ENCODE measurements around the gene SCUBE3. TPM values are rescaled to one million over a fixed set of nuclear protein-coding genes. Genes with fewer than 3 reads are reported as not detected.

SCUBE3 gene
- total and polyA plus RNA-seq, 2 of the 13 experiments (the other 11 are each of a cell fraction or from before 2014, with no cell fraction given): not detected

DNA sequence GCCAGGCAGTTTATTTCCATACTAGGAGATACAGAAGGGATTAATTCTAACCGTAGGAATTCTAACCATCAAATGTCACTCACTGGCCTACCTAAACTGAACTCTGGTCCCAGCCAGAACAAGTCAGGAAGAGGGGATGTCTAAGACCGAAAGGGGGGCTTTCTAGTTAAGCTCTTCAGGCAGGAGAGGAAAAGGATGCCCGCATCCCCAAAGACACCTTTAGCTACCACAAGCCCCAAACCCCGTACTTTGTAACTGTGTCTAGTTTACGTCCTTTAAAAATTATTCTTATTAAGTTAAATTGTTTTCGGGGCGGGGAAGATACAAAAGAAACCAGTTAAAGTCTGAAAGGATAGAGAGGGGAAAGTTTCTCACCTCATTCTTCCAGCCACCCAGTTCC, 44.6 kb downstream of the SCUBE3 start (continued):
- TF ChIP-seq, protein P1, sequence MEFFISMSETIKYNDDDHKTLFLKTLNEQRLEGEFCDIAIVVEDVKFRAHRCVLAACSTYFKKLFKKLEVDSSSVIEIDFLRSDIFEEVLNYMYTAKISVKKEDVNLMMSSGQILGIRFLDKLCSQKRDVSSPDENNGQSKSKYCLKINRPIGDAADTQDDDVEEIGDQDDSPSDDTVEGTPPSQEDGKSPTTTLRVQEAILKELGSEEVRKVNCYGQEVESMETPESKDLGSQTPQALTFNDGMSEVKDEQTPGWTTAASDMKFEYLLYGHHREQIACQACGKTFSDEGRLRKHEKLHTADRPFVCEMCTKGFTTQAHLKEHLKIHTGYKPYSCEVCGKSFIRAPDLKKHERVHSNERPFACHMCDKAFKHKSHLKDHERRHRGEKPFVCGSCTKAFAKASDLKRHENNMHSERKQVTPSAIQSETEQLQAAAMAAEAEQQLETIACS (CRISPR knock-in tag; IDR thresholded peaks at IDR 0.05): no peak
- TF ChIP-seq EP300 (IDR thresholded peaks at IDR 0.05; ENCODE audit: low read depth in 2 of 2, low read length in 2 of 2) (no peak), EP300 (CRISPR knock-in tag; IDR thresholded peaks at IDR 0.05; ENCODE audit: borderline replicate concordance) (no peak), ZBTB38 (CRISPR knock-in tag; IDR thresholded peaks at IDR 0.05) (no peak)
- TF ChIP-seq, protein P2, sequence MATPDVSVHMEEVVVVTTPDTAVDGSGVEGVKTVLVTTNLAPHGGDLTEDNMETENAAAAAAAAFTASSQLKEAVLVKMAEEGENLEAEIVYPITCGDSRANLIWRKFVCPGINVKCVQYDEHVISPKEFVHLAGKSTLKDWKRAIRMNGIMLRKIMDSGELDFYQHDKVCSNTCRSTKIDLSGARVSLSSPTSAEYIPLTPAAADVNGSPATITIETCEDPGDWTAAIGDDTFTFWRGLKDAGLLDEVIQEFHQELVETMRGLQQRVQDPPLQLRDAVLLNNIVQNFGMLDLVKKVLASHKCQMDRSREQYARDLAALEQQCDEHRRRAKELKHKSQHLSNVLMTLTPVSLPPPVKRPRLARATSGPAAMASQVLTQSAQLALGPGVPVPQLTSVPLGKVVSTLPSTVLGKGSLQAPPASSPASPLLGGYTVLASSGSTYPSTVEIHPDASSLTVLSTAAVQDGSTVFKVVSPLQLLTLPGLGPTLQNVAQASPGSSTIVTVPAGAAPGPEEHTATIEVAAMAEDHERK (CRISPR knock-in tag; IDR thresholded peaks at IDR 0.05; ENCODE audit: low read depth): no peak
- TF ChIP-seq, protein P3, sequence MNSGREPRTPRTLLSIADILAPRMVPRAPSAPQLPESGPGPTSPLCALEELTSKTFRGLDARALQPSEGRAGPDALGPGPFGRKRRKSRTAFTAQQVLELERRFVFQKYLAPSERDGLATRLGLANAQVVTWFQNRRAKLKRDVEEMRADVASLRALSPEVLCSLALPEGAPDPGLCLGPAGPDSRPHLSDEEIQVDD (CRISPR knock-in tag; IDR thresholded peaks at IDR 0.05; ENCODE audit: borderline replicate concordance): no peak

DNA sequence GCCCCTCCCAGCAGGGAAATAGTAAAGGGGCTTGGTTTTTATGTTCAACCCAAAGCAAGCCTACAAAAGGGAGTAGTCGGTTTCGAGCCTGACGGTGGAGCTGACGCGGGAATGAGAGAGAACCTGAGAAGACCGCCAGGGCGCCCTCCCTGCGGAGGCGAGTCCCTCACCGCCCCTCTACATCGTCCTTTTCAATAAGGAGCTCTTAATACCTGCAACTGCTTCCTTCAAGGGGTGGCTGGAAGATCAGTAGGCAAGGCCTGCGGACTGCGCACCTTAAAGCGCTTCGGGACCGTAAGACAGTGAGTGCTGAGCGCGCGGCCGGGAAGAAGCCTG, 45.1 kb downstream of the SCUBE3 start:
- POLR2A ChIA-PET: interaction anchor here (0.5 to 1.7 kb wide), 25 partner anchors 8 to 1272 kb away, joined by 3 to 18 read pairs (median 4); partner anchors contain the start of genes ANKS1A, PPARD, TAF11 and TEAD3
- H3K36me3 ChIP-seq (replicated peaks in 1 of 2; ENCODE audit: control insufficient read depth in 1 of 2, insufficient read depth in 2 of 2, low read length in 2 of 2): no peaks in the 10 kb centered on the region
- intact Hi-C loops (cut with micrococcal nuclease; ENCODE audit: unreplicated experiment): no loop called here
- H3K79me2 ChIP-seq (ENCODE audit: insufficient read depth, low read length): peaks cover 9% of the 10 kb centered on the region
- H3K27ac ChIP-seq (ENCODE audit: extremely low read length, insufficient read depth, low read length): peak overlapping the region; percentile 93
- H3K9ac ChIP-seq (ENCODE audit: insufficient read depth, low read depth, low read length): peak overlapping the region; percentile 97
- H3K4me2 ChIP-seq (ENCODE audit: low read depth, low read length): peak overlapping the region; percentile 93
- FAIRE-seq (no peak), DNase-seq (ENCODE audit: low spot score) (peak; percentile 52), ATAC-seq (peak; percentile 72)
- no peaks in the 10 kb centered on the region for H3K9me3 ChIP-seq (ENCODE audit: low read length)
- no peaks in the 10 kb centered on the region for H4K20me1 ChIP-seq (ENCODE audit: insufficient read depth, low read length)
- BruUV-seq (replicated peaks): no TSS peak
- peak overlapping the region; percentile 69 to 97 (median 77) for H3K4me3 ChIP-seq (replicated peaks in 1 of 3; ENCODE audit: insufficient read depth in 1 of 3, low read depth in 2 of 3, low read length in 3 of 3)
- in situ Hi-C loops (cut with HindIII; ENCODE audit: extremely low pct_ligation_motif_present, low pct_unique_long_range_greater_than_20kb): no loop called here
- peaks cover 45% of the 10 kb centered on the region for H3K4me1 ChIP-seq (ENCODE audit: insufficient read depth, low read length)
- H3K27me3 ChIP-seq (ENCODE audit: control insufficient read depth in 1 of 2, insufficient read depth in 2 of 2, low read length in 2 of 2): no peaks in the 10 kb centered on the region; a peak in 1 of 5 replicates
- peak overlapping the region; percentile 32 for H2AFZ ChIP-seq (ENCODE audit: low read length)
- WGBS (ENCODE audit: low lambda C conversion rate): 0% methylated on average over 20 of the region's 20 CpGs
- CTCF ChIA-PET (ENCODE audit: low intra/inter-chr PET ratio, low total read pairs): no interaction called here
- TF ChIP-seq, protein P4, sequence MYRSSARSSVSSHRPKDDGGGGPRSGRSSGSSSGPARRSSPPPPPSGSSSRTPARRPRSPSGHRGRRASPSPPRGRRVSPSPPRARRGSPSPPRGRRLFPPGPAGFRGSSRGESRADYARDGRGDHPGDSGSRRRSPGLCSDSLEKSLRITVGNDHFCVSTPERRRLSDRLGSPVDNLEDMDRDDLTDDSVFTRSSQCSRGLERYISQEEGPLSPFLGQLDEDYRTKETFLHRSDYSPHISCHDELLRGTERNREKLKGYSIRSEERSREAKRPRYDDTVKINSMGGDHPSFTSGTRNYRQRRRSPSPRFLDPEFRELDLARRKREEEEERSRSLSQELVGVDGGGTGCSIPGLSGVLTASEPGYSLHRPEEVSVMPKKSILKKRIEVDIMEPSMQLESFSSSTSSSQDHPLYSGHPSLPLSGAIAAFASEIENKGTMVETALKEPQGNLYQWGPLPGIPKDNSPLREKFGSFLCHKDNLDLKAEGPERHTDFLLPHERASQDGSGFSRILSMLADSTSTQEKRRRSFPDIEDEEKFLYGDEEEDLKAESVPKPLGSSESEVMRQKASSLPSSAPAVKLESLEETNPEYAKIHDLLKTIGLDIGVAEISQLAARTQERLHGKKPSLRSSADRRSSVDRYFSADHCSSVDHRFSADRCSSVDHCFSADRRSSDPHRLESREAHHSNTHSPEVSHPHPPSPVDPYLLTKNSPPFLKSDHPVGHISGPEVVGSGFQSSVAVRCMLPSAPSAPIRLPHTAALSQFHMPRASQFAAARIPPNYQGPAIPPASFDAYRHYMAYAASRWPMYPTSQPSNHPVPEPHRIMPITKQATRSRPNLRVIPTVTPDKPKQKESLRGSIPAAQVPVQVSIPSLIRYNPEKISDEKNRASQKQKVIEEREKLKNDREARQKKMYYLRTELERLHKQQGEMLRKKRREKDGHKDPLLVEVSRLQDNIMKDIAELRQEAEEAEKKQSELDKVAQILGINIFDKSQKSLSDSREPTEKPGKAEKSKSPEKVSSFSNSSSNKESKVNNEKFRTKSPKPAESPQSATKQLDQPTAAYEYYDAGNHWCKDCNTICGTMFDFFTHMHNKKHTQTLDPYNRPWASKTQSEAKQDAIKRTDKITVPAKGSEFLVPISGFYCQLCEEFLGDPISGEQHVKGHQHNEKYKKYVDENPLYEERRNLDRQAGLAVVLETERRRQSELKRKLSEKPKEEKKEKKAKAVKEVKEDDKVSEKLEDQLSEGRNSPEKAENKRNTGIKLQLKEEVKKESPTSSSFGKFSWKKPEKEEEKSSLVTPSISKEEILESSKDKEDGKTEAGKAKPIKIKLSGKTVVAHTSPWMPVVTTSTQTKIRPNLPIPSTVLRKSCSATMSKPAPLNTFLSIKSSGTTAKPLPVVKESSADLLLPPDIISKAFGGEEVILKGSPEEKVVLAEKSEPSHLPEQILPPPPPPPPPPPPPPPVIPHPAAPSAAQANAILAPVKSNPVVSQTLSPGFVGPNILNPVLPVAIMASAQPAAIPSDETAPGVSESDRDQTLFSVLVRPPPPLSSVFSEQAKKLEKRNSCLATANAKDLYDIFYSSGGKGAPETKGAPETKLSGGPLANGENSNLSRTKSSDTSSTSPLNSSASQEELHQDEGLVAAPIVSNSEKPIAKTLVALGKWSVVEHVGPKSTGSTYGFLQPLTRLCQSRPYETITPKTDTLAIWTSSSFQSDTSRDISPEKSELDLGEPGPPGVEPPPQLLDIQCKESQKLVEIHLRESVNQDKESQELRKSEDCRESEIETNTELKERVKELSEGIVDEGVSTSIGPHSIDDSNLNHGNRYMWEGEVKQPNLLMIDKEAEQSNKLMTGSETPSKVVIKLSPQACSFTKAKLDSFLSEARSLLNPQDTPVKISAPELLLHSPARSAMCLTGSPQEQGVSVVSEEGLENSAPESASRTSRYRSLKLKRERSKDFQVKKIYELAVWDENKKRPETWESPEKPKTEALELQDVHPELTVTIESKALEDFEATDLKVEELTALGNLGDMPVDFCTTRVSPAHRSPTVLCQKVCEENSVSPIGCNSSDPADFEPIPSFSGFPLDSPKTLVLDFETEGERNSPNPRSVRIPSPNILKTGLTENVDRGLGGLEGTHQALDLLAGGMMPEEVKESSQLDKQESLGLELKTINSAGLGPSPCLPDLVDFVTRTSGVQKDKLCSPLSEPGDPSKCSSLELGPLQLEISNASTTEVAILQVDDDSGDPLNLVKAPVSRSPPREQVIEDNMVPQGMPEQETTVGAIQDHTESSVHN (CRISPR knock-in tag; IDR thresholded peaks at IDR 0.05): 0 out of 2 replicates have a peak, but pooled peaks have one; percentile 9
- 0 out of 2 replicates have a peak, but pooled peaks have one; percentile 3 for TF ChIP-seq ZNF124 (CRISPR knock-in tag; IDR thresholded peaks at IDR 0.05)
- TF ChIP-seq, protein P5, sequence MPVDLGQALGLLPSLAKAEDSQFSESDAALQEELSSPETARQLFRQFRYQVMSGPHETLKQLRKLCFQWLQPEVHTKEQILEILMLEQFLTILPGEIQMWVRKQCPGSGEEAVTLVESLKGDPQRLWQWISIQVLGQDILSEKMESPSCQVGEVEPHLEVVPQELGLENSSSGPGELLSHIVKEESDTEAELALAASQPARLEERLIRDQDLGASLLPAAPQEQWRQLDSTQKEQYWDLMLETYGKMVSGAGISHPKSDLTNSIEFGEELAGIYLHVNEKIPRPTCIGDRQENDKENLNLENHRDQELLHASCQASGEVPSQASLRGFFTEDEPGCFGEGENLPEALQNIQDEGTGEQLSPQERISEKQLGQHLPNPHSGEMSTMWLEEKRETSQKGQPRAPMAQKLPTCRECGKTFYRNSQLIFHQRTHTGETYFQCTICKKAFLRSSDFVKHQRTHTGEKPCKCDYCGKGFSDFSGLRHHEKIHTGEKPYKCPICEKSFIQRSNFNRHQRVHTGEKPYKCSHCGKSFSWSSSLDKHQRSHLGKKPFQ (CRISPR knock-in tag; IDR thresholded peaks at IDR 0.05; ENCODE audit: insufficient replicate concordance): no peak
